Measurements from ENCODE around the gene SCN4A. TPM values are rescaled to one million over a fixed set of nuclear protein-coding genes. Genes with fewer than 3 reads are reported as not detected.
"Not testable (repeated sequence)": the region's sequence is repeated elsewhere in the genome, so short reads cannot be mapped to it uniquely, and the experiment has no call there.

Gene SCN4A
- total RNA-seq, 4 donors from 2014 or later = 0.83 TPM; not detected in 3

DNA sequence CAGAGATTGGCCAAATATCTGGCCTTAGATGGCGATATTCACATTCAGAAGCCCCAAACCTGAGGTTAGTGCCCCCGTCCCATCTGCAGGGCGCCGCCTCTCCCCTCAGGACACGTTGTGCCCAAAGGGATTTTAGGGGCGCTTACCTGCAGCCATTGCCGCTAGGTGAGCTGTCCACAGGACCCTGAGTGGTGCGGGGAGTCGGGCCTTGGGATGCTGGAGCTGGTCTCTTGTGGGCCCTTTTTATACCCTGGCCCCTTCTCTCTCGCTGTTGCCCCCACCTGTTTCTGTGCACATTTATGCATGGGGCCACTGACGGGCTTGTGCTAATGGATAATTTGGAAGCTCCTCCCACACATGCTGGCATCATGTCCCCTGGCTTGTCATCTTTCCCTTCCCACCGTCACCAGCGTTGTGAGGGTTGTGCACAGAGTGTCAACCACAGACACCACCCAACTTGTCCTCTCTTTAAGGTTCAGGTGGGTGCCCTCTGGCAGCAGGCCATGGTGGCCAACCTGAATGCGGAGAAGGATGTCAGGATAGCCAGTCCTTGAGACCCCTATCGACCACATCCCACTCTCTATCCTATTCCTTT is 61.6 kb downstream of the SCN4A start, which contains the start of gene CSHL1:
TSS of gene CSHL1 (minus strand) at position 218 of the 595 bp plus-strand sequence. CDS start at position 156, 62 bp downstream.
- H3K9me3 ChIP-seq = no peaks in the 10 kb centered on the region
- H3K27me3 ChIP-seq = no peaks in the 10 kb centered on the region
- no peak for TF ChIP-seq POLR2A (IDR thresholded peaks at IDR 0.05)
- TF ChIP-seq, protein P1, sequence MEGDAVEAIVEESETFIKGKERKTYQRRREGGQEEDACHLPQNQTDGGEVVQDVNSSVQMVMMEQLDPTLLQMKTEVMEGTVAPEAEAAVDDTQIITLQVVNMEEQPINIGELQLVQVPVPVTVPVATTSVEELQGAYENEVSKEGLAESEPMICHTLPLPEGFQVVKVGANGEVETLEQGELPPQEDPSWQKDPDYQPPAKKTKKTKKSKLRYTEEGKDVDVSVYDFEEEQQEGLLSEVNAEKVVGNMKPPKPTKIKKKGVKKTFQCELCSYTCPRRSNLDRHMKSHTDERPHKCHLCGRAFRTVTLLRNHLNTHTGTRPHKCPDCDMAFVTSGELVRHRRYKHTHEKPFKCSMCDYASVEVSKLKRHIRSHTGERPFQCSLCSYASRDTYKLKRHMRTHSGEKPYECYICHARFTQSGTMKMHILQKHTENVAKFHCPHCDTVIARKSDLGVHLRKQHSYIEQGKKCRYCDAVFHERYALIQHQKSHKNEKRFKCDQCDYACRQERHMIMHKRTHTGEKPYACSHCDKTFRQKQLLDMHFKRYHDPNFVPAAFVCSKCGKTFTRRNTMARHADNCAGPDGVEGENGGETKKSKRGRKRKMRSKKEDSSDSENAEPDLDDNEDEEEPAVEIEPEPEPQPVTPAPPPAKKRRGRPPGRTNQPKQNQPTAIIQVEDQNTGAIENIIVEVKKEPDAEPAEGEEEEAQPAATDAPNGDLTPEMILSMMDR (IDR thresholded peaks at IDR 0.05) = no peak
- no peak within 1 kb of the TSS for H3K4me3 ChIP-seq
- H3K27ac ChIP-seq = no peak within 1 kb of the TSS
- H3K36me3 ChIP-seq = no peaks in the 10 kb centered on the region
- no peak for DNase-seq
- H3K4me1 ChIP-seq = no peaks in the 10 kb centered on the region

DNA sequence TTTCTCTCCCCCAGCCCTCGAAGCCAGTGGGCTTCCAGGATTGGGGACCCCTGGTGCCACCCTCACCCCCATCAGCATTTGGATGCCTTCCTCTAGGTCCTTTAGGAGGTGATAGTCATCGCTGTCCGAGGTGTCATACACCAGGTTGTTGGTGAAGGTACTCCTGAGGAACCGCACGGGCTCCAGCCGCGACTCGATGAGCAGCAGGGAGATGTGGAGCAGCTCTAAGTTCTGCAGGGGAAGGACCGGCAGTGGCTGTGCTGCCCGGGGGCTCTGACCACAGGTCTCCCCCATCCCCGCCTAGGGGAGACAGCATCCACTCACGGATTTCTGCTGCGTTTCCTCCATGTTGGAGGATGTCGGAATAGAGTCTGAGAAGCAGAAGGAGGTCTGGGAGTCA is 62.6 kb downstream of the SCN4A start:
- no peak for DNase-seq
- Histone ChIP-seq H3K27ac (no peak overlapping the region), H3K4me1 (no peaks in the 10 kb centered on the region), H3K36me3 (no peaks in the 10 kb centered on the region), H3K9me3 (no peaks in the 10 kb centered on the region), H3K4me3 (no peak overlapping the region), H3K27me3 (no peaks in the 10 kb centered on the region)
- TF ChIP-seq POLR2A (IDR thresholded peaks at IDR 0.05) = no peak
- TF ChIP-seq, protein P1 (IDR thresholded peaks at IDR 0.05) = no peak

DNA sequence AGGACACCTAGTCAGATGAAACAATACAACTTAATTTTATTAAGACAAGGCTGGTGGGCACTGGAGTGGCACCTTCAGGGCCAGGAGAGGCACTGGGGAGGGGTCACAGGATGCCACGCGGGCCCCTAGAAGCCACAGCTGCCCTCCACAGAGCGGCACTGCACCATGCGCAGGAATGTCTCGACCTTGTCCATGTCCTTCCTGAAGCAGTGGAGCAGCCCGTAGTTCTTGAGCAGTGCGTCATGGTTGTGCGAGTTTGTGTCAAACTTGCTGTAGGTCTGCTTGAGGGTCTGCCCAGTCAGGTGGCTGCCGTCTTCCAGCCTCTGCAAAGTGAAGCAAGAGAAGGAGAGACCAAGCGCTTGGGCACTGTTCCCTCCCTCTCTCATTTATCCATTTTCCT is 63.1 kb downstream of the SCN4A start:
- not testable (repeated sequence) for H3K27me3 ChIP-seq, H3K9me3 ChIP-seq, H3K27ac ChIP-seq, H3K36me3 ChIP-seq, H3K4me3 ChIP-seq, H3K4me1 ChIP-seq, DNase-seq

DNA sequence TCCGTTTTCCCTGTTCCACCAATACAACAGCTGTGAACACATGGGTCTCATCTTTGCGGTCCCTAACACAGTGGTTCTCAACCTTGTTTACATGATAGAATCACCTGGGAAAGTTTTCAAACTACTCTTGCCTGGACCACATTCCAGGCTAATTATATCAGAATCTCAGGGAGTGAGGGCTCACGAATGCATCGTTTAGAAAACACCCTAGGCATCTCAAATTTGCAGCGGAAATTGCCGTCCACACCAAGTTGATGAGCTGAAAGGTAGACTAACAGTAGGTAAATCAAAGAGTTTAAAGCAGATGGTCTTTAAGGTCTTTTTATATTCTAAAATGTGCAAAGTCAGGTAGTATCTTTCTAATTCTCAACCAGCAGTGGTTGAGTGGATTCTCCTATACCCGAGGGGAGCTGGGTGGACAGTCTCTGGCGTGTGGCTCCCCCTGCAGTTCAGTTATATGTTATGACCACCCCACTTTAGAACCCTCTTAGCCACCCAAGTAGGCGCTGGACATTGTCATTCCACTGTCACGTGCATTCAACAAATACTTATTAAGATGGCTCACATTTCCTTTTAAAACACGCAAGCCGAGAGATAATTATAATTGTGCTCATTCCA is 65.4 kb downstream of the SCN4A start:
- not testable (repeated sequence) for H3K27ac ChIP-seq, H3K9me3 ChIP-seq, H3K4me1 ChIP-seq, H3K36me3 ChIP-seq, DNase-seq, H3K4me3 ChIP-seq, H3K27me3 ChIP-seq

DNA sequence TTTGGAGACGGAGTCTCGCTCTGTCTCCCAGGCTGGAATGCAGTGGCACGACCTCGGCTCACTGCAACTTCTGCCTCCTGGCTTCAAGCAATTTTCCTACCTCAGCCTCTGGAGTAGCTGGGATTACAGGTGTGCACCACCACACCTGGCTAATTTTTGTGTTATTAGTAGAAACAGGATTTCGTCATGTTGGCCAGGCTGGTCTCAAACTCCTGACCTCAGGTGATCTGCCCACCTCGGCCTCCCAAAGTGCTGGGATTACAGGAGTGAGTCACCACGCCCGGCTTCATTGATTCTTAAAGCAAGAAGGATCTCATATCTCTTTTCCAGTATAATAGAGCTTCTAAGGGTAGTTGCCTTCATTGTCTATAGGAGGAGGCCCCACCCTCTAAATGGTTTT is 67.9 kb downstream of the SCN4A start:
- H3K4me3 ChIP-seq, H3K27ac ChIP-seq, H3K27me3 ChIP-seq, DNase-seq, H3K9me3 ChIP-seq, H3K4me1 ChIP-seq, H3K36me3 ChIP-seq: not testable (repeated sequence)

DNA sequence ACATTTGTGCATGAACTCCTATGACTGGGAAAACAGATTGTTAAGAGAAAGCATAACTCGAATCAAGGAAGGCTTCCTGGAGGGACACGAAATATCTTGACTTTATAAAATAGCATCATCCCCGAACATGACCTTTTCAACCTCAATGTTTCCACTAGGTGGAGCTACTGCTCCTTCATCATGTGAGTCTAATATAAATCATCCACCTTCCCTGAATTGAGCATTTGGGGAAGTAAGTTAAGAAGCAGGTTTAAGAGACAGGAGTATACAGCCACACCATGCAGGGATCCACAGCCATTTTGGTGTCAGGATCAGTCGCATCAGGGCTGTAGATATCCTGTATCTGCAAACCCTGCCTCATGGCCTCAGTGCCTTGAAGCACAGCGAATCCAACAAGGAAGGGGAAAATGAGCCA is 68.9 kb downstream of the SCN4A start:
- not testable (repeated sequence) for H3K4me1 ChIP-seq, H3K9me3 ChIP-seq, H3K36me3 ChIP-seq, H3K27ac ChIP-seq, H3K27me3 ChIP-seq, H3K4me3 ChIP-seq
- DNase-seq = peak in 1 of 3 donors; percentile 39
- TF ChIP-seq, protein P1 (IDR thresholded peaks at IDR 0.05) = peak; percentile 21 to 46 (median 35)

DNA sequence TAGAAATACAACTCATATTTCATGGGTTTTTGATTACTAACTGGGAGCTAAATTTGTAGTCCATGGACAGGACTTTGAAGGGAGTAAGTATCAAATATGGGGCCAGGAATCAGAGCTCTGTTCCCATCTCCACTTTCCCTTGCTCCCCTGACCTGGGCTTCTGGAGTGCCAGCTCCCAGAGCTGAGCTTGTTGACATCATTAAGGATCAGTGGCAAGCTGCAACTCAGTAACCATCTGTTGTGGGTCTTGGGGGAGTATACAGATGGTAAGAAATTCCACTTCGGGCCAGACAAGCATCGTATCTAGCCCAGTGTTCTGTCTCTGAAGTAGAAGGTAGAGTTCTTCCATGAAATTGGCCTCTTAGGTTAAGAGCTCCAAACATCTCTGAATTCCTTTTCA is 70.7 kb downstream of the SCN4A start:
- H3K4me1 ChIP-seq, H3K27me3 ChIP-seq, H3K36me3 ChIP-seq, DNase-seq, H3K4me3 ChIP-seq, H3K27ac ChIP-seq, H3K9me3 ChIP-seq: not testable (repeated sequence)

DNA sequence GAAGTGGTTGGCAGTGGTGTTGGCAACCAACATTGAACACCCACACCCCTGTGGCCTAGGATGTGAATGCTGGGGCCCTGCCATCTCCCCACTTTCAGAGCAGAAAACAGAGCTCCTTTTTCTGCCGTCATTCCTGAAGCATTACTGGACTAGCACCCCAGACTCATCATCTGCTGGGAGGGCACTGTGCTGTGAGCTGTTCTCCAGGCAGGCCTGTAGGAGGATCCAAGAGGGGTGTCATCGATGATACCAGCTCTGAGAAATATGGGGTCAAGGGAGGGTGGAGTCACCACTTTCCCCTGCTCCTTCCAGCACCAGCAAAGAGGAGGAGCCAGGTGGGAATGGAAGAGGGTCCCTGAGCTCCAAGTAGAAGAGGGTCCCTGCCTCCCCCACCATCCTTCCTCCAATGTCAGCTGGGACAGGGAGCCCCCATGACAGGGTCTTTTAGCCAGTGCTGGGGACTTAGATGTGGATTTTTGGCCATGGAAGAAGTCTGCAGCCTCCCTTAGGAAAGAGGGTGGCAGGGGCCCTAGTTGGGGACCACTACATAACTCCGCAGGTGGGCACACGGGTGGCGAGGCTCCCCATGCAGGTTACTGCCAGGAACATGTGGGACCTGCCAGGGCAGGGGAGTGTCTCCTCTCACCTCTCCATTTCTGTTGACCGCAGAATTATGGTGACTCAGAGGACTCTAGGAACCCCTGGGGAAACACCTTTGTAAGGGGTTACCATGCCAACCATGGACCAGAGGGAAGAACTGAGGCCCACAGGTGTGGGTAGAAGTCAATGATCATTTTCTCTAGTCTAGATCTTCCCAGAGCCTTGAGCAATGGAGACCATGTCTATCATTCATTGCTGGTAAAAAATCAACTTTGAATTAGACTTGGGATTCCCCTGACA is 73.6 kb downstream of the SCN4A start:
- H3K4me3 ChIP-seq, H3K36me3 ChIP-seq, DNase-seq, H3K9me3 ChIP-seq, H3K4me1 ChIP-seq, H3K27ac ChIP-seq, H3K27me3 ChIP-seq: not testable (repeated sequence)

DNA sequence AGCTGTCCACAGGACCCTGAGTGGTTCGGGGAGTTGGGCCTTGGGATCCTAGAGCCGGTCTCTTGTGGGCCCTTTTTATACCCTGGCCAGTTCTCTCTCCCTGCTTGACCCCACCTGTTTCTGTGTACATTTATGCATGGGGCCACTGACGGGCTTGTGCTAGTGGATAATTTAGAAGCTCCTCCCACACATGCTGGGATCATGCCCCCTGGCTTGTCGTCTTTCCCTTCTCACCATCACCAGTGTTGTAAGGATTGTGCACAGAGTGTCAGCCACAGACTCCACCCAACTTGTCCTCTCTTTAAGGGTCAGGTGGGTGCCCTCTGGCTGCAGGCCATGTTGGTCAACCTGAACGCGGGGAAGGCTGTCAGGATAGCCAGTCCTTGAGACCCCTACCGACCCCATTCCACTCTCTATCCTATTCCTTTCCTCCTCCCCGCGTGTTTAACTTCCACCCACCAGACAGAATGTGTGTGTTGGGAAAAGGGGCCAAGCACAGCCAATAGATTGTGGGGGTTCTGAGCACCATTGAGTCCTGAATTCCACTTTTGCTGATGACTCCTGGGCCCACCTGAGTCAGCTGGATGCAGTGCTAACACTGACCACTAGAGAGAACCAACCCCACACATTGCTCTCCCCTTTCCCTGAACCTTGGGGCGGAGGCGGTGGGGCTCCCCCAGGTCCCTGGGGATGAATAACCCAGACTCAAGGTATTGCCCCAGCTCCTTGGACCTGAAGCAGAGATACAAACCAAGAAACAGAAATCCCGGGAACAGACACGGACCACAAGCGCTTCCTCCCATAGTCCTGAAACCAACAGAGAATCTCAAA is 76.0 kb downstream of the SCN4A start, which contains the start of gene CSH1:
TSS of gene CSH1 (minus strand) at position 51 of the 831 bp plus-strand sequence. CDS start 63 bp downstream, outside the sequence.
- not testable (repeated sequence) for H3K4me3 ChIP-seq, H3K27me3 ChIP-seq, H3K36me3 ChIP-seq, H3K4me1 ChIP-seq, H3K9me3 ChIP-seq, DNase-seq, H3K27ac ChIP-seq

DNA sequence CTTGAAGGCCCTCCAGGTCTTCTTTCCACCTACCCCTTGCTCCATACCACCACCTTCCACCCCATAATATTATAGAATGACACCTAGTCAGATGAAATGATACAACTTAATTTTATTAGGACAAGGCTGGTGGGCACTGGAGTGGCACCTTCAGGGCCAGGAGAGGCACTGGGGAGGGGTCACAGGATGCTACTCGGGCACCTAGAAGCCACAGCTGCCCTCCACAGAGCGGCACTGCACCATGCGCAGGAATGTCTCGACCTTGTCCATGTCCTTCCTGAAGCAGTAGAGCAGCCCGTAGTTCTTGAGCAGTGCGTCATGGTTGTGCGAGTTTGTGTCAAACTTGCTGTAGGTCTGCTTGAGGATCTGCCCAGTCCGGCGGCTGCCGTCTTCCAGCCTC is 77.9 kb downstream of the SCN4A start:
- DNase-seq, H3K9me3 ChIP-seq, H3K36me3 ChIP-seq, H3K4me1 ChIP-seq, H3K27me3 ChIP-seq, H3K4me3 ChIP-seq, H3K27ac ChIP-seq: not testable (repeated sequence)

DNA sequence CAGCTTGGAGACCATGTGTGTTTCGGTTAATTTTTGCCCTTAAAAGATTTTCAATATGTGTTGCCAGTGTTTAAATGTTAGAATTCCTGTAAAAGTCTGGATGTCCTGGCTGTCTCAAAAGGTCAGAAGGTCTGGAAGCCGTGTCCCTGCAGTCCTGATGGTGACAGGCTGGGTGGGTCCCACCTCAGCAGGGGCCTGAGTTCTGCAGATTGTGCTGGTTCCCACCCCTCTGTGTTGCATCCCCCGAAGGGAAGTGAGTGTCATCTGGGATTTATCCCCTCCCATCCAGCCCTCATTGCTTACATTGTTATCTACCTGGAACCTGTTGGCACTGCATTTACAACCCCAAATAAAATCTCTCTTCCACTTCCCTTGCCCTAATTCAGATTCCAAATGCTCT is 78.7 kb downstream of the SCN4A start:
- H3K9me3 ChIP-seq, H3K27ac ChIP-seq, H3K27me3 ChIP-seq, DNase-seq, H3K4me3 ChIP-seq, H3K4me1 ChIP-seq, H3K36me3 ChIP-seq: not testable (repeated sequence)

Measured in Peyer's patch (tissue), 4 donors.